MCF 10A (cell line): ENCODE measurements around the gene LRP8. TPM values are rescaled to one million over a fixed set of nuclear protein-coding genes. Genes with fewer than 3 reads are reported as not detected.

Source experiments
- BruUV-seq: library from RNA; stranded (reverse); fragments of 400-500 nt; replicated peaks from 2 replicates; lab custom pipeline; 2021; lab: Mats Ljungman, UMichigan
- CTCF ChIA-PET: fragments of 300-600 bp; sonication (Branson Sonifier 250); formaldehyde crosslinking; extraction: SDS; loops from one replicate; lab custom pipeline; 2021; ENCODE audit warnings: antibody characterized with exemption, inconsistent platforms; lab: Yijun Ruan, JAX
- POLR2A ChIA-PET: fragments of 300-600, 350-650 bp; sonication (Branson Sonifier 250); formaldehyde crosslinking; extraction: SDS; loops from one replicate; lab custom pipeline; 2020; ENCODE audit warnings: antibody characterized with exemption, inconsistent platforms; lab: Yijun Ruan, JAX
- DNase-seq: peaks from one replicate; pipeline ENCODE4 v3.0.0-alpha.2; 2018; ENCODE audit not compliant: unreplicated experiment
- H3K27ac Mint-ChIP-seq: one replicate; pipeline ENCODE4 v1.8.0; 2022; ENCODE audit warnings: mild to moderate bottlenecking, low read depth, mixed read lengths; ENCODE audit not compliant: unreplicated experiment
- H3K27me3 Mint-ChIP-seq: one replicate; pipeline ENCODE4 v1.8.0; 2022; ENCODE audit warnings: mixed read lengths; ENCODE audit not compliant: insufficient read depth, unreplicated experiment
- H3K36me3 Mint-ChIP-seq: one replicate; pipeline ENCODE4 v1.8.0; 2022; ENCODE audit warnings: mild to moderate bottlenecking, moderate library complexity, mixed read lengths; ENCODE audit not compliant: insufficient read depth, unreplicated experiment
- H3K4me1 Mint-ChIP-seq: one replicate; pipeline ENCODE4 v1.8.0; 2022; ENCODE audit warnings: mixed read lengths; ENCODE audit not compliant: insufficient read depth, unreplicated experiment
- H3K4me3 Mint-ChIP-seq: one replicate; pipeline ENCODE4 v1.8.0; 2022; ENCODE audit warnings: mild to moderate bottlenecking, moderate library complexity, mixed read lengths; ENCODE audit not compliant: unreplicated experiment
- H3K9me3 Mint-ChIP-seq: one replicate; pipeline ENCODE4 v1.8.0; 2022; ENCODE audit warnings: mixed read lengths; ENCODE audit not compliant: unreplicated experiment
- intact Hi-C: fragments of 100-400 bp; cut with micrococcal nuclease; formaldehyde crosslinking; loops from 2 replicates; pipeline ENCODE4 v1.14.1; 2022
- total RNA-seq: library from RNA; stranded (reverse); gene quantifications from 2 replicates; pipeline ENCODE4 v1.2.3, GENCODE V29; 2022
- TF ChIP-seq, protein P1 (sequence below): fragments of 200-600 bp; IDR thresholded peaks from one replicate; pipeline ENCODE4 v1.8.0; 2022; ENCODE audit warnings: antibody characterized with exemption, mild to moderate bottlenecking; ENCODE audit not compliant: unreplicated experiment

Gene LRP8
- total RNA-seq, 1 experiment from 2014 or later = 21.8 TPM

DNA sequence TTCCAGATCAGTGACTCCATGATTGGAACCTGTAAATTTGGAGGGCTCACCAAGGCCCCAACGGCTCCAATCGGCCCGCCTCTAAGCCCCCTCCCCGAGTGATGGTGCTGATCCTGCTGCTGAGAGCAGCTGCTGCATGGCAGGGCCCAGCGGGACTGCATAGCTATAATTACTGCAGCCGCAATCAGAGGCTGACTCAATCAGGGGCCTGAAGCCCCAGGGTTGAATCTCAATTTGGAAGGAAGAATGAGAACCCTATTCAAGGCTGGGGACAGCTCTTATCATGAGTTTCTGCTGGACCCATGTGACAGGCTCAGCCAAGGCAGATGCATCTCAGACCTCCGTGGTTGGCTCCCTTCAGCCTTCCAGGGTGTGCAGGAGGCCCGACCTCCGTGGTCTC lies 46.7 kb downstream of the LRP8 start:
- no peak overlapping the region for H3K4me3 Mint-ChIP-seq
- H3K4me1 Mint-ChIP-seq = no peaks in the 10 kb centered on the region
- no peak overlapping the region for H3K27ac Mint-ChIP-seq
- no peaks in the 10 kb centered on the region for H3K36me3 Mint-ChIP-seq
- no TSS peak for BruUV-seq
- H3K27me3 Mint-ChIP-seq = no peaks in the 10 kb centered on the region
- ChIA-PET CTCF (interaction anchor here (0.7 to 4.7 kb wide), 5 partner anchors 9 to 117 kb away, joined by 3 to 227 read pairs (median 3); no protein-coding TSS in a partner anchor), POLR2A (no interaction called here)
- no peak for DNase-seq
- TF ChIP-seq, protein P1, sequence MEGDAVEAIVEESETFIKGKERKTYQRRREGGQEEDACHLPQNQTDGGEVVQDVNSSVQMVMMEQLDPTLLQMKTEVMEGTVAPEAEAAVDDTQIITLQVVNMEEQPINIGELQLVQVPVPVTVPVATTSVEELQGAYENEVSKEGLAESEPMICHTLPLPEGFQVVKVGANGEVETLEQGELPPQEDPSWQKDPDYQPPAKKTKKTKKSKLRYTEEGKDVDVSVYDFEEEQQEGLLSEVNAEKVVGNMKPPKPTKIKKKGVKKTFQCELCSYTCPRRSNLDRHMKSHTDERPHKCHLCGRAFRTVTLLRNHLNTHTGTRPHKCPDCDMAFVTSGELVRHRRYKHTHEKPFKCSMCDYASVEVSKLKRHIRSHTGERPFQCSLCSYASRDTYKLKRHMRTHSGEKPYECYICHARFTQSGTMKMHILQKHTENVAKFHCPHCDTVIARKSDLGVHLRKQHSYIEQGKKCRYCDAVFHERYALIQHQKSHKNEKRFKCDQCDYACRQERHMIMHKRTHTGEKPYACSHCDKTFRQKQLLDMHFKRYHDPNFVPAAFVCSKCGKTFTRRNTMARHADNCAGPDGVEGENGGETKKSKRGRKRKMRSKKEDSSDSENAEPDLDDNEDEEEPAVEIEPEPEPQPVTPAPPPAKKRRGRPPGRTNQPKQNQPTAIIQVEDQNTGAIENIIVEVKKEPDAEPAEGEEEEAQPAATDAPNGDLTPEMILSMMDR = no peak
- intact Hi-C loops = no loop called here
- H3K9me3 Mint-ChIP-seq = no peaks in the 10 kb centered on the region

DNA sequence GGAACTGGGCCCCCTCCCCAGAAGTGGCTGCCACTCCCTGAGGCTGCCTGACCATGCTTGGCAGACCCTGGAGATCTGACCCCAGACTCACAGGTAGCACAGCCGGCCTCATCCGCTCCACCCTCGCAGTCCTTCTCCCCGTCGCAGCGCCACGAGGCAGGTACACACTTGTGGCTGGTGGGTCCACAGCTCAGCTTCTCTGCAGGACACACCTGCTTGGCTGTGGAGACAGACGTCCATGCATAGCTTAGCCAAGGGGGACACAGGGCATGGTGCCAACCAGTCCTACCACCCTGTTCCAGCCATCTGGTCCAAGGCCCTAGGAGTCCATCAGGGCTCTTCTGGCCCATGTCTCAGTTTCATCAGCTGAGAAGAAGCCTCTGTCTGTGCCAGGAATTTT lies 47.4 kb downstream of the LRP8 start:
- ChIA-PET CTCF (interaction anchor here (0.5 to 4.7 kb wide), 4 partner anchors 9 to 117 kb away, joined by 3 to 227 read pairs (median 22); no protein-coding TSS in a partner anchor), POLR2A (no interaction called here)
- TF ChIP-seq, protein P1 = no peak
- Mint-ChIP-seq H3K27ac (no peak overlapping the region), H3K36me3 (no peaks in the 10 kb centered on the region), H3K27me3 (no peaks in the 10 kb centered on the region), H3K4me1 (no peaks in the 10 kb centered on the region), H3K4me3 (no peak overlapping the region), H3K9me3 (no peaks in the 10 kb centered on the region)
- no peak for DNase-seq
- intact Hi-C loops = no loop called here
- no TSS peak for BruUV-seq

DNA sequence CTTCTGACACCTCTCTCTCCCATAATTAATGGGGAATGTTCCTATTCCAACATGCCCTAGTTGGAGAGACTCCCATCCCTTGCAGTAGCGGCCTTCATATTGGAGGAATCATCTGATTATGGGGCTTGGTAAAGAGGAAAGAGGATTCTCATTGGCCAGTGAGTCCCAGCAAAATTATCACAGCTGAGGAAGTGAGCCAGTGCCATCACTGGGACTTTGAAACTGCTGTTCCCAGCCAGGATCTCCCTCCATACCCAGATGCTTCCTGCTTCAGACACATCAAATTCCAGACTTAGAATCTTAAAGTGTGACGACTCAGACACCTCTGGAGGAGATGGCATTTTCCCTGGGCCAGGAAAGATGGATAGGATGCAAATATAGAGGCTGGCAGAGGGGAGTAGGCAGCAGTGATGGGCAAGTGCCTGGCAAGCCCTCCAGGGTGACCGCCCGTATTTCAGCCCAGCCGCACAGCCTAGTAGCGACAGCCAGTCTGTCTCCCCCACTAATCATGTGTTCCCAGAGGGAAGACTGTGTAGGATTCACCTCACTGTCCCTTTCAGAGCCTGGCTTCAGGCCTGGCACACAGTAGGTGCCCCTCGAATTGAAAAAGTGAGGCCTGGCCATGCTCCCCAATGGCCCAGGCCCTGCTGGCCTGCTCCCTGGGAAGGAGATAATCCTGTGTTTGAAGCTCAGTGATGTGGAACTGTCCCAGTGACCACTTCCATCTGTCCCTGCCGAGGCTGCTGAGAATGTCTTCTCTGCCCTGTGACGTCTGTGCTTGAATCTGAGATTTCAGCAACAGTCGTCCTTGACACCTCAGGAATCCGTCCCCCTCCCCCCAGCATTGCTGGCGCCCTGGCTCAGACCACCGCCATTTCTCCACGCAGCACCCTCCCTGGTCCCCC lies 48.3 kb downstream of the LRP8 start:
- no peaks in the 10 kb centered on the region for H3K9me3 Mint-ChIP-seq
- no peaks in the 10 kb centered on the region for H3K36me3 Mint-ChIP-seq
- CTCF ChIA-PET = interaction anchor here (0.5 to 4.7 kb wide), 22 partner anchors 8 to 1741 kb away, joined by 3 to 227 read pairs (median 4); partner anchors contain the start of gene DMRTB1
- H3K4me1 Mint-ChIP-seq = peaks cover 3% of the 10 kb centered on the region
- no peak overlapping the region for H3K27ac Mint-ChIP-seq
- intact Hi-C loops = loop anchor here (10.0 kb wide), 1 partner anchor 475 kb away; no protein-coding TSS in a partner anchor
- no peak overlapping the region for H3K4me3 Mint-ChIP-seq
- no peak for DNase-seq
- TF ChIP-seq, protein P1 = no peak
- no peaks in the 10 kb centered on the region for H3K27me3 Mint-ChIP-seq
- POLR2A ChIA-PET = no interaction called here
- BruUV-seq = no TSS peak

DNA sequence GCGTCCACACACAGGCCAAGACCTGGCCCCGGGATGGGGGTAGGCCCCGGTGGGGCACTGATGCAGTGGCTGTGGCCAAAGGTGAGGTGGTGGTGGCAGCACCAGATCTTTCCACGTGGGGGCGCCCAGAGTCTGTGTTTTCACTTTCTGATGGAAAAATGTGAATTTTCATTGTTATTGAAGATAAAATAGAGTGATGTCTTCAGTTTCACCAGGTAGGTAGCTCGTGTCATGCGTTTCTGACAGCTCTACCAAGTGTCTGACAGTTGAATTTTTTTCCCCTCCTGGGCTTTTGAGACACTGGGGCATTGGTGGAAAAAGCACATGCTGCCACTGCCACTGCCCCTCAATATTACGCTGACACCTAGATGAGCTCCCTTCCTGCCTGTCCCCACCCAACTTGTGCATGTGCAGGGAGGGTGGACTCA lies 49.6 kb downstream of the LRP8 start:
- Mint-ChIP-seq H3K9me3 (no peaks in the 10 kb centered on the region), H3K4me1 (peaks cover 12% of the 10 kb centered on the region), H3K36me3 (no peaks in the 10 kb centered on the region), H3K27me3 (no peaks in the 10 kb centered on the region), H3K4me3 (no peak overlapping the region), H3K27ac (peak overlapping the region; percentile 36)
- peak; percentile 46 for DNase-seq
- BruUV-seq = no TSS peak
- CTCF ChIA-PET = interaction anchor here (0.6 to 4.7 kb wide), 50 partner anchors 9 to 677 kb away, joined by 3 to 227 read pairs (median 4); partner anchors contain the start of gene DMRTB1
- POLR2A ChIA-PET = interaction anchor here (1.6 kb wide), 1 partner anchor 115 kb away, joined by 10 read pairs; no protein-coding TSS in a partner anchor
- intact Hi-C loops = loop anchor here (1.0 to 10.0 kb wide), 2 partner anchors 115 to 476 kb away; no protein-coding TSS in a partner anchor
- TF ChIP-seq, protein P1 = peak; percentile 96
